ENCODE measurements around the gene SMOC2. TPM values are rescaled to one million over a fixed set of nuclear protein-coding genes. Genes with fewer than 3 reads are reported as not detected.

Gene SMOC2
- total and polyA plus RNA-seq, 4 experiments from 2014 or later, result not detected

DNA sequence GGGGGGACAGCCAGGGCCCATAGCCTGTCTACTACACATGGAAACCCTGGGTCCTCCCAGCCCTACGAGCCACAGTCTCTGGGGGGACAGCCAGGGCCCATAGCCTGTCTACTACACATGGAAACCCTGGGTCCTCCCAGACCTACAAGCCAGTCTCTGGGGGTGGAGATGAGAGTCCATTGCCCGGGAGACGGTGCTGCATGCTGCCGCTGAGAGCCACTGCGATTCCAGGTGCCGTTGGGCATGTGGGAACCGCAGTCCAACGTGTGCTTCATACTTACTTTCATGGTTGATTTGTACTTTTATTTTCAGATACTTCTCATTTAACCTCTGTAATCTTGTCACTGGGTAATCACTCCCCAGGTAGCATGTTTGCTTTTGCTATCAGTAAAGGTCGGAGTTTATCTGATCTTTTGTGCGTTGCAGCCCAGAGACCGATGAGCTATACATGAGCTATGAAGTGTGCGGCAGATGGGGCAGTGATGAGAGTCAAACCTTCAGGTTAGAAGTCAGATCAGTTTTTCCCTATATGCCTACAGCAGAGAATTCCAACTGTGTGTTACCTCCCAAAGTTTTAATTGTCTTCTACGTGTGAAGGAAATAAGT is 58.2 kb downstream of the SMOC2 start:
- no peaks in the 10 kb centered on the region for H3K27me3 Mint-ChIP-seq

DNA sequence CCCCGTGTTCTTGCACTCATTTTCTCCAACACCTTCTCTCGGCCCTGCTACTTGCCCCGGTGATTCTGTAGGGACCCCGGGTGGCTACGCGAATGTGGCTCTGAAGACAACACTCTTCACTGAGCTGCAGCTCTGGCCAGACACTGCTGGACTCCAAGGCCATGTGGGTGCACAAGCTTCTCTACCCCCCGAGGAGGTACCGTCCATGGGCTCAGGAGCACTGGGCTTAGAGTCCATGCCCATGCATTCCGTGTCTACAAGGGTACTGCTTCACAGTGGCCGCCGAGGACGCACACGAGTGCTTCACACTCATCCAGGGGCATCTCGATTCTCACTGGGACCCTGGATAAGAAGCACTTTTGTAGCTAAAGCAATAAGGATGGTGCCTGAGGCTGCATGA is 59.5 kb downstream of the SMOC2 start:
- Mint-ChIP-seq H3K9me3 (peaks cover 0 to 2% (median 0%) of the 10 kb centered on the region in 8 donors), H3K27me3 (no peaks in the 10 kb centered on the region), H3K27ac (no peak overlapping the region), H3K4me3 (no peak overlapping the region), H3K36me3 (no peaks in the 10 kb centered on the region), H3K4me1 (no peaks in the 10 kb centered on the region)
- no peaks in the 10 kb centered on the region for H3K27me3 ChIP-seq (ENCODE audit: insufficient read depth, low read length)
- ChIA-PET POLR2A (ENCODE audit: partially characterized antibody) (no interaction called here), CTCF (ENCODE audit: partially characterized antibody) (no interaction called here)
- H3K9me3 ChIP-seq (ENCODE audit: control insufficient read depth in 1 of 2, low read length in 2 of 2), result no peaks in the 10 kb centered on the region
- H3K4me3 ChIP-seq (ENCODE audit: low read length in 2 of 2), result no peak overlapping the region
- H3K27ac ChIP-seq (ENCODE audit: low read depth, low read length), result no peak overlapping the region
- intact Hi-C loops (cut with micrococcal nuclease), result no loop called here
- no peak for DNase-seq
- H3K36me3 ChIP-seq (ENCODE audit: insufficient read depth, low read length), result no peaks in the 10 kb centered on the region
- H3K4me1 ChIP-seq (ENCODE audit: insufficient read depth, low read length), result no peaks in the 10 kb centered on the region

More for the DNA sequence above, 58.2 kb downstream of the SMOC2 start:
- intact Hi-C loops (cut with micrococcal nuclease), result no loop called here
- no peaks in the 10 kb centered on the region for H3K36me3 Mint-ChIP-seq
- no peaks in the 10 kb centered on the region for H3K4me1 Mint-ChIP-seq
- Histone ChIP-seq H3K4me3 (ENCODE audit: low read length in 2 of 2) (no peak overlapping the region), H3K36me3 (ENCODE audit: insufficient read depth, low read length) (no peaks in the 10 kb centered on the region), H3K27me3 (ENCODE audit: insufficient read depth, low read length) (no peaks in the 10 kb centered on the region), H3K4me1 (ENCODE audit: insufficient read depth, low read length) (no peaks in the 10 kb centered on the region), H3K27ac (ENCODE audit: low read depth, low read length) (no peak overlapping the region), H3K9me3 (ENCODE audit: control insufficient read depth in 1 of 2, low read length in 2 of 2) (no peaks in the 10 kb centered on the region)
- ChIA-PET CTCF (ENCODE audit: partially characterized antibody) (no interaction called here), POLR2A (ENCODE audit: partially characterized antibody) (no interaction called here)
- H3K9me3 Mint-ChIP-seq, result peaks cover 0 to 2% (median 0%) of the 10 kb centered on the region in 8 donors
- H3K27ac Mint-ChIP-seq, result no peak overlapping the region
- DNase-seq, result no peak
- no peak overlapping the region for H3K4me3 Mint-ChIP-seq

DNA sequence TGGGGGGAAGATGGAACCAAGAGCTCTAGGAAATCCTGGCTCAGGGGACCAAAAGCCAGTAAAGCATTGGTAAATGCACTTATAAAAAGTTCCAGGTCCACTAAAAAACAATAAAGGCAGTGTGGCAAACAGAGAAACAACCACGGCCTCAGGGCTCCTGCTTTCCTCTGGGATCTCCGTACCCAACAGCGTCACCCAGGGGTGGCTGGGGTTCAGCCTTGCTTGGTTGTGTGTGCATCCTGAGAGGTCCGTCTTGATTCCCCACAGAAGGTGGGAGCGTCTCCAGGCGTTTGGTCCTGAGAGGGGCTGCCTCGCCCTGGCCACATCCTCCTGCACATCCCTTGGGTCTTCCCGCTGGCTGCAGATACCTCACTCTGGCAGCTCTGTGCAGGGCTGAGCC is 60.6 kb downstream of the SMOC2 start:
- no peaks in the 10 kb centered on the region for H3K27me3 Mint-ChIP-seq
- Histone ChIP-seq H3K9me3 (ENCODE audit: control insufficient read depth in 1 of 2, low read length in 2 of 2) (no peaks in the 10 kb centered on the region), H3K36me3 (ENCODE audit: insufficient read depth, low read length) (no peaks in the 10 kb centered on the region), H3K4me1 (ENCODE audit: insufficient read depth, low read length) (no peaks in the 10 kb centered on the region), H3K27ac (ENCODE audit: low read depth, low read length) (no peak overlapping the region), H3K4me3 (ENCODE audit: low read length in 2 of 2) (no peak overlapping the region), H3K27me3 (ENCODE audit: insufficient read depth, low read length) (no peaks in the 10 kb centered on the region)
- ChIA-PET CTCF (ENCODE audit: partially characterized antibody) (no interaction called here), POLR2A (ENCODE audit: partially characterized antibody) (no interaction called here)
- H3K4me3 Mint-ChIP-seq, result no peak overlapping the region
- DNase-seq, result no peak
- H3K36me3 Mint-ChIP-seq, result no peaks in the 10 kb centered on the region
- no peak overlapping the region for H3K27ac Mint-ChIP-seq
- H3K4me1 Mint-ChIP-seq, result no peaks in the 10 kb centered on the region
- intact Hi-C loops (cut with micrococcal nuclease), result no loop called here
- peaks cover 0 to 2% (median 0%) of the 10 kb centered on the region in 8 donors for H3K9me3 Mint-ChIP-seq

DNA sequence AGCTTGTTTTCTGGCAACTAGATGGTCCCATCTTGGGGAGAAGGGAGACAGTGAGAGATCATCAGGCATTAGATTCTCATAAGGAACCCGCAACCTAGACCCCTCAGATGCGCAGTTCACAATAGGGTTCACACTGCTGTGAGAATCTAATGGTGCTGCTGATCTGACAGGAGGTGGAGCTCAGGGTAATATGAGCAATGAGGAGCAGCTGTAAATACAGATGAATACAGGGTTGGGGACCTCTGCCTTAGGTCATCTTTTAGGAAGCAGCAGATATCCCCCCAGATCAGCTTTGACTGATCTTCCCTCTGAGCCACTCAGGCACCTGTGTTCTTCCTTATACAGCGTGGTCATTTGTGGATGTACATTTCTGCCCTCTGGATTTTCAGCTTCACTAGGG is 63.4 kb downstream of the SMOC2 start:
- H3K27me3 ChIP-seq (ENCODE audit: insufficient read depth, low read length), result no peaks in the 10 kb centered on the region
- Mint-ChIP-seq H3K27ac (no peak overlapping the region), H3K36me3 (no peaks in the 10 kb centered on the region), H3K4me1 (no peaks in the 10 kb centered on the region), H3K4me3 (no peak overlapping the region), H3K9me3 (peaks cover 0 to 2% (median 0%) of the 10 kb centered on the region in 8 donors), H3K27me3 (peaks cover 0 to 2% of the 10 kb centered on the region in 2 donors)
- ChIA-PET CTCF (ENCODE audit: partially characterized antibody) (no interaction called here), POLR2A (ENCODE audit: partially characterized antibody) (no interaction called here)
- H3K9me3 ChIP-seq (ENCODE audit: control insufficient read depth in 1 of 2, low read length in 2 of 2), result no peaks in the 10 kb centered on the region
- no peaks in the 10 kb centered on the region for H3K36me3 ChIP-seq (ENCODE audit: insufficient read depth, low read length)
- DNase-seq, result no peak
- no peaks in the 10 kb centered on the region for H3K4me1 ChIP-seq (ENCODE audit: insufficient read depth, low read length)
- no peak overlapping the region for H3K4me3 ChIP-seq (ENCODE audit: low read length in 2 of 2)
- H3K27ac ChIP-seq (ENCODE audit: low read depth, low read length), result no peak overlapping the region
- intact Hi-C loops (cut with micrococcal nuclease), result no loop called here

DNA sequence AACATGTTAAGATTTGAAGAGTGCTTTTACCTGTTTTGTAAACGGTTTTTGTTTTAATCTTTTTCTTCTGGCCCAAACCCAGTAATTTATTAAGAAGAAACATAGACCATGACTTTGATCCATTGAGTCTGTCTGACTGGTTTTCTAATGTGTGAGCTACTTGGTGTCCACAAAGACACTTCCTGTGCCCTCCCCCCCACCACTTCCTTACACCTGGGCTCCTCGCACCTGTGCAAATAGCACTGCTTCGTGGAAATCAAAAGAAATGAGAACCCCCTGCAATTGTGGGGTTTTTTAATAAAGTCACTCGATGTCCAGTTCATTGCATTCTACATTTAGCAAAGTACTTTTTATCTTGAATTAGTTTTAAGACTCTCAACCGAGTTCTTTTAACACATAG is 65.5 kb downstream of the SMOC2 start:
- intact Hi-C loops (cut with micrococcal nuclease), result no loop called here
- CTCF ChIA-PET (ENCODE audit: partially characterized antibody), result no interaction called here
- H3K4me1 ChIP-seq (ENCODE audit: insufficient read depth, low read length), result no peaks in the 10 kb centered on the region

DNA sequence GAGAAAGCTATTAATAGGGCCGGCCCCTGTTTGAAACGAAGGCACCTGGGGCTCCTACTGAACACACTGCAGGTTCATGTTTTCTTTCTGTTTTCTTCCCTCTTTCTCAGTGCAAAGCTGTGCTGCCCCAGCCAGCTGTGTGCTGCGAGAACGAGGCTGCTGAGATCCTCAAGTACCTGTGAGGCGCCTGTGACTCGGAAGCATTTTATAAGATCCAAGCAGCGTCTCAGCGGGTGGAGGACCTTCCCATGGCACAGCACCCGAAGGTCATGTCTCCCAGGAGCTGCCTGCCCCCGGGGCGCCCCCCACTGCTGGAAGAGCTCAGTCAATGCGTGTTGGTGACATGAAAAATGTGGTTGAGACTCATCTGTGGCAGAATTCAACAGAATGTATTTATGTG is 66.3 kb downstream of the SMOC2 start:
- POLR2A ChIA-PET (ENCODE audit: partially characterized antibody), result no interaction called here
- H3K27me3 ChIP-seq (ENCODE audit: insufficient read depth, low read length), result no peaks in the 10 kb centered on the region

More for the DNA sequence above, 65.5 kb downstream of the SMOC2 start:
- Histone ChIP-seq H3K9me3 (ENCODE audit: control insufficient read depth in 1 of 2, low read length in 2 of 2) (no peaks in the 10 kb centered on the region), H3K36me3 (ENCODE audit: insufficient read depth, low read length) (no peaks in the 10 kb centered on the region), H3K4me3 (ENCODE audit: low read length in 2 of 2) (no peak overlapping the region), H3K27me3 (ENCODE audit: insufficient read depth, low read length) (no peaks in the 10 kb centered on the region), H3K27ac (ENCODE audit: low read depth, low read length) (no peak overlapping the region)
- POLR2A ChIA-PET (ENCODE audit: partially characterized antibody), result no interaction called here
- Mint-ChIP-seq H3K4me3 (no peak overlapping the region), H3K9me3 (no peaks in the 10 kb centered on the region), H3K27me3 (peaks cover 0 to 7% of the 10 kb centered on the region in 2 donors), H3K4me1 (no peaks in the 10 kb centered on the region), H3K27ac (no peak overlapping the region), H3K36me3 (no peaks in the 10 kb centered on the region)
- no peak for DNase-seq

DNA sequence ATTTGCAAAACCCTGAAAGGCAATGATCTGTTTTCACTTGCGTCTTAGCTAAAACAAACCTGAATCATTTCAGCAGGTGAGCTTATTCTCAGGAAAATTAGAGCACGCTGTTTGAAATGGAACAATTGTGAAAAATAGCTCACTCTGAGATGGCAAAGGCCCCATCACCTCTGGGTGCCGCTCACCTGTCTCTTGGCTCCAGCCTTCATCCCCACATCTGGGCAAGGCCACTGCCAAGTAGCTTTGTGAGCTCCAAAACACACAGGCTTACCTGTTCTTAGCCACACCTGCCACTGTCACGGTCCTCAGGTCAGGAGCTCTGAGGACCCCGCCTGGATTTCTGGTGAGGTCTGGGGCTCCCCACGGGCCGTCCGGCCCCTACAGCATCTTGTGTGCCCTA is 66.7 kb downstream of the SMOC2 start:
- Mint-ChIP-seq H3K27ac (no peak overlapping the region), H3K27me3 (peaks cover 2 to 7% of the 10 kb centered on the region in 2 donors), H3K36me3 (no peaks in the 10 kb centered on the region), H3K4me3 (no peak overlapping the region), H3K4me1 (no peaks in the 10 kb centered on the region), H3K9me3 (no peaks in the 10 kb centered on the region)
- no peaks in the 10 kb centered on the region for H3K9me3 ChIP-seq (ENCODE audit: control insufficient read depth in 1 of 2, low read length in 2 of 2)
- no peaks in the 10 kb centered on the region for H3K4me1 ChIP-seq (ENCODE audit: insufficient read depth, low read length)
- H3K27me3 ChIP-seq (ENCODE audit: insufficient read depth, low read length), result no peaks in the 10 kb centered on the region
- POLR2A ChIA-PET (ENCODE audit: partially characterized antibody), result no interaction called here
- intact Hi-C loops (cut with micrococcal nuclease), result no loop called here
- no peaks in the 10 kb centered on the region for H3K36me3 ChIP-seq (ENCODE audit: insufficient read depth, low read length)
- H3K27ac ChIP-seq (ENCODE audit: low read depth, low read length), result no peak overlapping the region
- H3K4me3 ChIP-seq (ENCODE audit: low read length in 2 of 2), result no peak overlapping the region
- DNase-seq, result no peak
- CTCF ChIA-PET (ENCODE audit: partially characterized antibody), result no interaction called here

More for the DNA sequence above, 66.3 kb downstream of the SMOC2 start:
- H3K9me3 Mint-ChIP-seq, result no peaks in the 10 kb centered on the region
- intact Hi-C loops (cut with micrococcal nuclease), result no loop called here
- H3K36me3 Mint-ChIP-seq, result no peaks in the 10 kb centered on the region
- H3K4me1 Mint-ChIP-seq, result no peaks in the 10 kb centered on the region
- H3K9me3 ChIP-seq (ENCODE audit: control insufficient read depth in 1 of 2, low read length in 2 of 2), result no peaks in the 10 kb centered on the region
- no peak for DNase-seq
- CTCF ChIA-PET (ENCODE audit: partially characterized antibody), result no interaction called here
- no peak overlapping the region for H3K4me3 Mint-ChIP-seq
- H3K27me3 Mint-ChIP-seq, result peaks cover 2 to 7% of the 10 kb centered on the region in 2 donors
- H3K4me1 ChIP-seq (ENCODE audit: insufficient read depth, low read length), result no peaks in the 10 kb centered on the region
- H3K36me3 ChIP-seq (ENCODE audit: insufficient read depth, low read length), result no peaks in the 10 kb centered on the region
- H3K4me3 ChIP-seq (ENCODE audit: low read length in 2 of 2), result no peak overlapping the region
- H3K27ac Mint-ChIP-seq, result no peak overlapping the region
- H3K27ac ChIP-seq (ENCODE audit: low read depth, low read length), result no peak overlapping the region

DNA sequence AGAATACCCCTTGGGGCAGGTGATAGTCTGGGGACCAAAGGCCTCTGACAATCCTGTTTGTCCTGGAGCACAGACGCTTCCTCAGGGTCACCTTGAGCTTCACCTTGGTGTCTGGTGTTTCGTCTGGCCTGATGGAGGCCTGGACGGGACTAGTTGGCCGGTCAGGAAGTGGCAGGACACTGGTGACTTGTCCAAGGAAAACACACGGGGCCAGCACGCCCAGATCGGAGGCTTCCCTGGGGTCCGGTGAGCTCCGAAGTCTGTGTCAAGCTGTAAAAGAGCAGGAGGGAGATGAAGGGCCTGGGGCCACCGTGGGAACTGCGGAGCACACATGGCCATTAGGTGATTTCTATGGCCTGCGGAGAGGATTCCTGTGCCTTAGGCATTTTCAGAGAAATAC is 67.9 kb downstream of the SMOC2 start:
- Histone ChIP-seq H3K27ac (ENCODE audit: low read depth, low read length) (no peak overlapping the region), H3K4me3 (ENCODE audit: low read length in 2 of 2) (no peak overlapping the region), H3K9me3 (ENCODE audit: control insufficient read depth in 1 of 2, low read length in 2 of 2) (no peaks in the 10 kb centered on the region), H3K27me3 (ENCODE audit: insufficient read depth, low read length) (no peaks in the 10 kb centered on the region), H3K36me3 (ENCODE audit: insufficient read depth, low read length) (no peaks in the 10 kb centered on the region), H3K4me1 (ENCODE audit: insufficient read depth, low read length) (no peaks in the 10 kb centered on the region)
- H3K9me3 Mint-ChIP-seq, result no peaks in the 10 kb centered on the region
- H3K36me3 Mint-ChIP-seq, result no peaks in the 10 kb centered on the region
- peaks cover 2 to 9% of the 10 kb centered on the region in 2 donors for H3K27me3 Mint-ChIP-seq
- POLR2A ChIA-PET (ENCODE audit: partially characterized antibody), result no interaction called here
- no peak overlapping the region for H3K4me3 Mint-ChIP-seq
- CTCF ChIA-PET (ENCODE audit: partially characterized antibody), result no interaction called here
- no peaks in the 10 kb centered on the region for H3K4me1 Mint-ChIP-seq
- no peak overlapping the region for H3K27ac Mint-ChIP-seq
- no peak for DNase-seq
- intact Hi-C loops (cut with micrococcal nuclease), result no loop called here
